ELF-1 (cell line): ENCODE measurements around the gene TSPAN1.
A peak's percentile ranks its signal among the peaks of the same experiment; 100 is the strongest.

ENCODE experiments used
- DNase-seq: peaks from one replicate; pipeline ENCODE4 v3.0.0-alpha.2; 2016; ENCODE audit warnings: low read depth, low spot score

The TSPAN1 gene

GRCh38 chr1:46174448-46175231, at the start of gene TSPAN1:
Gene TSPAN1, plus strand, starts transcription at chr1:46175087. Its CDS starts 6,021 bp downstream, at chr1:46181108.
- no peak for DNase-seq

DNA sequence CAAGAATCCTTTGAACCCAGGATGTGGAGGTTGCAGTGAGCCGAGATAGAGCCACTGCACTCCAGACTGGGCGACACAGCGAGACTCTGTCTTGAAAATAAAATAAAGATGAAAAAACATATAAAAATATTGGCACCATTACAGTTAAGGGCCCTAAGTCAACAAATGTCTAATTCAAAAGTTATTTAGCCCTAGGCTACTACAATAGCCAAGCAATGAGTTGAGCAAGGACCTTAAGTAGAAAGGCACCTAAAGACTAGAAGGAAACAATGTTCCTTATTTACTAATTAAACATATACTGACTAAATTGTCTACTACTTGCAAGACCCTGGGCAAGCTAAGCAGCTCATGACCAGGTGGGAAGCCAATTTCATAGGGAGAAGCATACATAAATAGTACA, 46.5 kb upstream of the TSPAN1 start:
- no peak for DNase-seq

DNA sequence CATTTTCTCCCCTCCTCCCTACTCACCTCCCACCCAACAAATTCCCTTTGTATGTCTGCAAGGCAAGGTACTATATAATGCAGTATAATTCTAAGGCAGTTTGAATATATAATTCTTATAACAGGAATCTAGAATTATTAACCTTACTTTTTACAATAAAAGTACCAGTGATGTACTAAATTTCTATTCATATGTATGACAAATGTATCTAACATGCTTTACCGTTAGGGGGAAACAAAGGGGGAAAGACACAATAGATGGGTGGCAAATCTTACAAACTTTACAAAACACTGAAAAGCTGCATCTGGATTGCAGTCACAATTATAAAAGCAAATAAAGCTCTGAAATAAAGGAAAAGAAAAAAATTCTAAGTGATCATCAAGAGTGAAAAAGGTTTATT, 44.8 kb upstream of the TSPAN1 start:
- no peak for DNase-seq

DNA sequence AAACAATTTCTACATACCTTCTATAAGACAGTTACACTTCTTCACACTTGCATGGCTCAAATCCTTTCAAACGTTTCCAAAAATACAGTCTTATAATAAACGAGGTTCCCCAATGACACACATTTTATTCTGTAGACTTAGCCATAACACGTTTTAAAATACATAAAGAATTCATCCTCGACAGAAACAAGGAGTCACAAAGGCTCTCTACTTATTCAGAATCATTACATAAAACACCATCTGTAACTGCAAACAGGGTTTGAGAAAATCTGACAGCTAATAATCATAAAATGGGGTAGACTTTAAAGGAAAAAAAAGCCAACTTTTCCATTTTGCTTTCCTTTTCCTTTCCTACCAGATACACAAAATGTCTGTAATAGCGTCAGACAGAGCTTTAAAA, 44.3 kb upstream of the TSPAN1 start:
- DNase-seq, result no peak

- DNase-seq, result no peak
These were observed 43.8 kb upstream of the TSPAN1 start for GRCh38 chr1:46131093-46131492.

DNA sequence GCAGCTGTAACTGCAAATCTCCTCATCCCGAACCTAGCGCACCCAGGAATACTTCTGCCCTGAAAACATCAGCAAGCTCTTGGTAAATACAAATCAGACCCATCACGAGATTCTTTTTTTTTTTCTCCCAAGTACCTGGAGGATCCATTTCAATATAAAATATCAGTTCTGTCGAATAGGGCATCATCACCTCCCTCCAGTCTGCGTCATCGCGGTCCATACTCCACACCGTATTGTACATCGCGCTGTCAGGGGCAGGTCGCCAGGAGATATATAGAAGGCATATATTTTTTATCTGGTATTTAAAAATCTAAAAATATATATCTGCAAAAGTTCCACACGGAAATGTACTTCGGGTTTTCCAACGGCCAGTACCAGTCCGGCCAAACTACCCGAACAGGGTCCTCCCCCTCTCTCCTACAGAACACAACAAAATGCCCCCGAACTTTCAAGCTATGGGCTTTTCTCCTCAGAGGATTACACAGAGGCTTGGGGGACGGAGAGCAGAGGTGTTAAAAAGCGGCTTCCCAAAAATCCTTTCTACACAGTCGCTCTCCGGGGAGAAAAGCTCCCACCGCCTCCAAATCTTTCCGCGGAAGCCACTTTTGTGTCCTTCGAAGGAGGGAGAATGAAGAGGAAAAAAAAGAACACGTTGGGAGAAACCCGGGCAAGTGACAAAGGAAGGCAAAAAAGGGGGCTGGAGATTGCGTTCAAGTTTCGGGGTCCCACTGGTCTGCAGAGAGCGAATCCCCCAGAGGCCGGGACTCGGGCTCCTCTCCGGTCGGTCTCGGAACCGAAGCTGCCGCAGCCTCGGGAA, 43.0 kb upstream of the TSPAN1 start:
- peak; percentile 45 for DNase-seq

GRCh38 chr1:46132529-46133180, 42.2 kb upstream of the TSPAN1 start, which contains the start of gene PIK3R3:
Gene PIK3R3, minus strand, starts transcription at chr1:46132629. Its CDS starts 677 bp downstream, at chr1:46131952.
- peak; percentile 100 for DNase-seq

GRCh38 chr1:46133181-46133658, 41.7 kb upstream of the TSPAN1 start:
- DNase-seq, result no peak

- no peak for DNase-seq
These were observed 41.0 kb upstream of the TSPAN1 start for GRCh38 chr1:46133781-46134350.

GRCh38 chr1:46134660-46135331, 40.1 kb upstream of the TSPAN1 start:
- DNase-seq, result no peak

DNA sequence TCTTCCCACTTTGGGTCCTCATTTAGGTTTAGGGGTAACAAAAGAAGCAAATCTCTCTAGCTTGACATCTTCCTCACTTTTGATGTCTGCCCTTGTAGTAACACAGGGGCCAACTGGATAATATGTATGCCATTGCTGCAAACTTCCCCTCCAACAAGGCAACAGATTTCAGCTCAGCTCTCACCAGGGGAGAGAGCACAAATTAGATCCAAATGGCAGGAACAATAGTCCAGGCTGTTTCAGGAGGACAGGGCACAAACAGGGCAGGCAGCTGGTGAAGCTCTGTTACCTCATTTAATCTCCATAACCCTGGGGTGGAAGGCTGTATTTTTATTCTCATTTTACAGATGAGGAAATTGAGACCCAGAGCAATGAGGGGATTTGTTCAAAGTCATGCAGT, 38.2 kb upstream of the TSPAN1 start:
- DNase-seq, result no peak

DNA sequence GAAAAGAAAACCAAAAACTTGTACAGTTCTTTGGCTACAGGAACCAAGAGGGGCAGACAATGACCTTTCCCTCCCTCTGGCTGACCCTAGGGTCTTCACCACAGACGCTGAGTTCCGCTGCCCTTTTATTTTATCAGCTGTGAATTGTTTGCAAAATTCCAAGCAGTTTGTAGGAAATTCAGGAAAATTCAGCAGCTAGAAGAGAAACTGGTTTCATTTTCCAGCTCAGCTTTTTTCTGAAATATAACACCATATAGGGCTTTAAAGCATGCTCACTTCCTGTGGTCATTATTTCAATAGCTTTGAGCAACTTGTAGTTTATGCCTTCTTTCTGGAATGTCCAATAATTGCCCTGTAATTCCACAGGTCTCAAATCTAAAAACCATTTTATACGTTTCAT, 37.0 kb upstream of the TSPAN1 start:
- DNase-seq, result no peak

DNA sequence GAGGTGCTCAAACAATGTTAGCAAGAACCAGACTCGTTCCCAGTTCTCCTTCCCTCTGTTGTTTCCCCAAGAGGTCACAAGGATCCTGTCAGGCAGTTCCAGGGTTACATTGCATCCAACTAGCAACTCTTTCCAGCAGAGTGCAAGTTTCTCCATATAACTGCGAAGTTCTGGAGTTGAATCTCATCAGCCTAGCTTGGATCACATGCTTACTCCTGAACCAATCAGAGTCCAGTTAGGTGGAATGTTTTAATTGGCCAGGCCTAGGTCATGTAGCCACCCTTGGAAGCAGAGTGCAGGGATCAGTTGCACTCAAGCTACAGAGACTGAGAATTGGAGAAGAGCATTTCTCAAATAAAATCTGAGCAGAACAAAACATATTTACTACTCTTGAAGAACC, 26.6 kb upstream of the TSPAN1 start:
- no peak for DNase-seq

GRCh38 chr1:46150085-46150484, 24.8 kb upstream of the TSPAN1 start:
- no peak for DNase-seq

GRCh38 chr1:46152016-46152415, 22.9 kb upstream of the TSPAN1 start:
- no peak for DNase-seq

DNA sequence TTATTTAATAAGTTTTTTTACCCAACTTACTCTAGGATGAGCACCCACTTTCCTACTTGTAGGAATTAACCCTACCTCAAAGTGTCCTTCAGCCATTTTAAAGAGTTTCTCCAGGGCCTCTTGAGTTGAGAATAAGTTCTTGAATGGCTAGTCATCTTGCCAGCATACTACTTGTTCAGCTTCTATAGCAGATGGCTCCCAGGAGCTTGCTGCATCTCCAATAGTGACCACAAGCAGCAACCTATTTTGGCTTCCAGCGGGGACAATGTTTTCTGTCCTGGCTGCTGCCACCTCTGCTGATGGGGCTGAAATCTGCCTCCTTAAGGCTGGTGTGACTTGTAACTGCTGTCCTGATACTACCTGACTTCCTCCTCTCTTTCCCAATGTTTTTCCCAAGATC, 21.7 kb upstream of the TSPAN1 start:
- DNase-seq, result no peak

- no peak for DNase-seq
These were observed 21.2 kb upstream of the TSPAN1 start for GRCh38 chr1:46153732-46154131.

DNA sequence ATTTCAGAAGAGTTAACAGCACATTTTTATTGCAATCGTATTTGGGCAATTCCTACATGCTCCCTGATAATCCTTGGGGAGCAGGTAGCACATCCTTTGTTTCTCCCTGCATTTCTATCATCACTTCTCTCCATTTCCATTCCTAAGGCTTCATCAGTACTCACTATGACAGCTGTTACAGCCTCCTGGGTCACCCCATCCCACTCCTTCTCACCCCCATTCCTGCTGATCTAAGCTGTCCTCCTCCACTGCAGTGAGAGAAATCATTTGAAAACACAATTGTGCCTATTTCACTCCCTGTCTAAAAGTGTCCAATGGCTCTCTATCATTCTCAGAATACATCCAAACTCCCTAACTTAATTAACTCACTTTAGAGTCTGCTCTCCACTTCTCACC, 17.0 kb upstream of the TSPAN1 start:
- no peak for DNase-seq

DNA sequence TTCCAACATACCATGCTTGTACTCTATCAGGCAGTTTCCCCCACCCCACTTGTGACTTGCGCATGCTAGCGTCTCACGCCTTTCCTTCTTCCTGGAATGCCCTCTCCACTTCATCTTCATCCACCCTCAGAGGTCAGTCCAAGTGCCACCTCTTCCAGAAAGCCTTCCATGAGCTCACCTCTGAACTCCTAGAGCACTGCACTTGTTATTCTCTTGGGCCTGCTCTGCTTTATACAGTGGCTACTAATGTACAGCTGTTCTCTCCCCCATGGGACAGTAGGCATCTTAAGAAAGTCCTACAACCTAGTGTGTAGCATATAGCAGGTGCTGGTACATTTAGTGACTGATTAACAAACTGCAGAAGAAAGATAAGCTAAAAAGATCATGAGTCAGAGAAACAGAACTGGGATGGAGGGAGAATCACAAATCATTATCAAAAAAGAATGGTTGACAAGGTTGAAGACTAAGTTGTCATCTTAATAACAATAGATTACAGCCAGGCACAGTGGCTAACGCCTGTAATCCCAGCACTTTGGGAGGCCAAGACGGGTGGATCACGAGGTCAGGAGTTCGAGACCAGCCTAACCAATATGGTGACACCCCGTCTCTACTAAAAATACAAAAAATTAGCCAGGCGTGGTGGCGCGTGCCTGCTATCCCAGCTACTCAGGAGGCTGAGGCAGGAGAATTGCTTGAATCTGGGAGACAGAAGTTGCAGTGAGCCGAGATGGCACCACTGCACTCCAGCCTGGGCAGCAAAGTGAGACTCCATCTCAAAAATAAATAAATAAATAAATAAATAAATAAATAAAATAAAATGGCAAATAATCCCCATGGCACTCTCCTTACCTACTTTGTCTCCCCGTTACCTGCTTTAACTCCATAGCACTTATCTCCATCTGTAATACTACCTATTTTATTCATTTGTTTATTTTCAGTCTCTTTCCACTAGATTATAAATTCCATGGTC, 16.3 kb upstream of the TSPAN1 start:
- no peak for DNase-seq

DNA sequence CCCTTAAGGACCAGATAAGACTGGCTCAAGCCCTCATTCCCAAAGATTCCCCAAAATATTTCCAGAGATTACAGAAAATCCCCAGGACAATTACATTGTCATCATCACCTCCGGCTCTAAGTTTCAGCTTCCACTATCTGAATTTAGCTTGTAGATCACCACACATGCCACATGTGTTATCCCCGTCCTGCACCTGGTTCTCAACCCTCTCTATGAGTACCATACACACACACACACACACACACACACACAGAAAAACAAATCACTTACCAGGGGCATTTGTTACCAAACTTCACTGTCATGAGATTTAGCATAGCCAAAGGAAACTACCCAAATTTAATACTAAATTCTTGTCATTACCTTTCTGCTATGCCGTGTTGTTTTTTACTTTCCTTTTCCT, 15.4 kb upstream of the TSPAN1 start:
- no peak for DNase-seq
